ENCODE results near the gene ANXA6.

Gene ANXA6

DNA sequence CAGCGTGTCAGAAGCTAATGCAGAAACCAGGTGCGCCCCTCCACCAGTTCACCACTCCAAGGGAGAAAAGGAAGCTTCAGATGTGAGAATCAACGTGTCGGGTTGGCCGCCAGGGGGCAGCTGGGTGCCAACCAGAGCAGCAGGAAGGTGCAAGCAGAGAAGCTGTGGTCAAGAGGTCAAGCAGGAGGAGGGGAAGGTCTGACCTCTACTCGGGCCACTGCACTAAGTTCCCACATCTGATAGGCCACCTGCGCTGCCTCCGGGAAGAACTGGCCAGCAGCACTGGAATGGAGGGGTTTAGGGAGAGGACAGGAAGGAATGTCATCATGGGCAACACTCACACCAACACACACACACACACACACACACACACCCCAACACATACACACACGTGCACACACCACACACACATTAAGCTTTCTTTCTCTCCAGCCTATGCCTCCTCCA is 31.4 kb downstream of the ANXA6 start:
- peak; percentile 32 to 51 for DNase-seq

DNA sequence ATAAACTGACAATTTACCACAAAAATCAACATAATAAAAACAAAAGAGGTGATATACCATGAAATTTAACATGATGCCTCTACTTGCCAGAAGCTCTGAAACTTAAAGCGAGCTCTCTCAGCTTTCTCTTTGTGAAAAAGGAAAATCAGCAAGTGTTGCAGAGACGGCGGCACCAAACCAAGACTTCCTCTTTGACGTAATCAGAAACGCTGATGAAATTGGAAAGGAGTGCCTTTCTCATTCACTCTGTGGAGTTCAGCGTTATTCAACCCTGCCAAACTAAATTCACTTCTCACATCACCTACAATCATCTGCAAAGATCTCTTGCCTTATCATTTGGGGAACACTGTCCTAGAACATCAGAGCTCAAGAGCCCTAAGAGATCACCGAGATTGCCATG is 32.2 kb downstream of the ANXA6 start:
- peak; percentile 27 to 44 for DNase-seq

DNA sequence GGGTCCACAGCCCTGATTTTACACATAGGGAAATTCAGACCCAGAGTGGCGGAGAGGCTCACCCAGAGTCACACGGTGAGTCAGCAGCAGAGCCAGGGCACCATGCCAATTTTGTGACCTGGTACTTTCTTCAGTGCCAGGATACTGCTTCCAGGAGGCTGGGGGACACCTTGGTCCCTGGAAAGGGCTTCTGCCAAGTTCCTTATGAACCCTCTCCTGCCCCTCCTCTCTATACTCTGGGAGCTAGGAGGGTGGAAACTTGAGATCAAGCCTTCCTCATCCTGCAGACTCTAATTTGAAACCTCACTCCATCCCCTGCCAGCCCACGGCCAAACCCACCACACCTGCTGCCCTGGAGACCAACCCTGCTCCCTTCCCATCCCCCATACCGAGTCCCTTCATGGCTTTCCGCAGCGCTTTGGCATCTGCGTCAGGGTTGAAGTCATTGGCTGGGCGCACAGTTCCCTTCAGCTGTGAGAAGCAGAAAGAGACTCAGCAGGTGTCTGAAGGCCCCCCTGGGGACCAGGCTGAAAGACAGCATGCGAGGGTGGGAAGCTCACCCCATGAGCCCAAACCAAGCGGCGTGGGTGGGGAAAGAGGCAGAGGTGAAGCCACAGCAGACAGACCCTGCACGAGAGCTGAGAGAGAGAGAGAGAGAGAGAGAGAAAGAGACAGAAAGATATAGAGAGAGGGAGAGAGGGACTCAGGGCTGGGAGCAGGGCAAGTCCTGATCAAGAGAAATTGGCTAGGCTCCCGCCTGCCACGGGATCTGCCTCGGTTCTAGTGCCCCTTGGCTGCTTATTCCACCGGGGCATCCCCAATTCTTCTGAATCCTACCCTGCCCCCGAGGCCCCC is 33.5 kb downstream of the ANXA6 start:
- DNase-seq = no peak

DNA sequence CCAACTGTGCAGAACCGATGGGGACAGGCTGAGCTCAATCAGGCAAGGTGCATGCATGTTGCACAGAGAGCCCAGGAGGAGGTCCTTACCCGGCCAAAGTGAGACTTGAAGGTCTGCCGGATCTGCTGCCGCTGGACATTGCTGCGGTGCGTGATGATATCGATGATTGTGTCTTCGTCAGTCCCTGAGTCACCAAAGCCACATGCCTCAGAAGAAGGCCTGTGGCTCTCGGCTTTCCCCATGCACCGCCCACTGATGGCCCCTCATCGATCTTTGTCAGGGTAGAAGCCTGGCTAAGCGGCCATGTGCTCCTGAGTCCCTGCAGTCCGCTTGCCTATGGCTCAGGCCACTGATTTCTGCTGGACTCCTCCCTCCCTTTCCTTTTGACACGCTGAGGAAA is 34.8 kb downstream of the ANXA6 start:
- DNase-seq = no peak

DNA sequence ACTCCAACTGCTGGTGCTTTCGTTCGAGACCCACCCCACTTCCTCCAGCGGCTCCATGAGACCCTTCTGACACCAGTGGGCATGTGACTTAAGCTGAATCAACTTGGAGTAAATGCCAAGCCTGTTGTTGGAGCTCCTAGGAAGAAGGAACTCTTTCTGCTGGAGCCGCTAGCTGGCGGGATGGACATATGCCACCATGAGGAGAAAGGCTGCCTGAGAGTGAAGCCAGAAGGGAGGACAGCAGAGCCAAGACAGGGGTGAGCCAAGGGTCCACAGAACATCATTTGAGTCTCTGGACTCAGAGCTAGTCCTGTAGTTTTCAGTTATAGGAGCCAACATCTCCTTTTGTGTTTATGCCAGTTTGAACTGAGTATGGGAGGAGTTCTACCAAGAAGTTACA is 35.9 kb downstream of the ANXA6 start:
- no peak for DNase-seq

DNA sequence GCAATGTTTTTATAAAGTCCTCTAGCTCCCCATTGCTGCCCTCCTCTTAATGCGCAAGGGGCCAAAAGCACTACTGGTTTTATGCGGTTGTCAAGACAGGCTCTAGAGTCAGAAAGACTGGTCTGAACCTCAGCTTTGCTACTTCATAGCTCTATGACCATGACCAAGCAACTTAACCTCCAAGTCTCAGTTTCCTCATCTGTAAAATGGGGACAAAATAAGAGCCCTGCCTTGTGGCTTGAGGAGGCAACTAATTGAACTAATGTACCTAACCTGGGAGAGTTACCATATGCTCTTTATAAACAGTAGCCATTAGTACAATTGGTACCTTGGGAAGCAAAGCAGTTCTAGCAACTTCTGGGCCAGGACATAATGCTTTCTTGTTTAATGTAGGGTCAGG is 36.5 kb downstream of the ANXA6 start:
- no peak for DNase-seq

DNA sequence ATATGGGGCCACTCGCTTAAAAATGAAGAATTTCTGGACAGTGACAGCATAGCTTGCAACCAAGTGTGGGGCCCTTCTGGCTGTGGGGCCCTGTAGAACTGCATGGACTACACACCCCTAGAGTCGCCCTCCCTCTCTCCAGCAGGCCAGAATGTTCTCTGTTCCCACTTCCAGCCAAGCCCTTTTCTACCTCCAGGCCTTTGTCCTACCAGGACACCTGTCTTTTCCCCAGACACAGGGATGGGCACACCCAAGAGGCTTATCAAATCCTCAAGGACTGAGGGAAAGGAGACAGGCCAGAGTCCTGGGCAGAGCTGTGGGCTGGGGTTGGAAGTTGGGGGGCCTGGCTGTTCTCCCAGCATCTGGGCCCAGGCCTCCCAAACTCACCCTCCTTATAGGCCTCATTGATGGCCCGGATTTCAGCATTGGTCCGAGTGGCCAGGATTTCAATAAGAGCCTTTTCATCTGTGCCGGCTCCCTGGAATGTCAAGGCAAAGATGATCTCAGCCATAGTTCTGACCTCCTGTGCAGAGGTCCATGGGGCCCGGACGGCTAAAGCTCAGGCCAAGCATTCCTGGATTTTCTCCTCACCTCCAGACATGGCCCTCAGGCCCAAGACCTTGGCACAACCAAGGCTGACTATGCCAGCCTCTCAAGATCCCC is 38.5 kb downstream of the ANXA6 start:
- DNase-seq = no peak

DNA sequence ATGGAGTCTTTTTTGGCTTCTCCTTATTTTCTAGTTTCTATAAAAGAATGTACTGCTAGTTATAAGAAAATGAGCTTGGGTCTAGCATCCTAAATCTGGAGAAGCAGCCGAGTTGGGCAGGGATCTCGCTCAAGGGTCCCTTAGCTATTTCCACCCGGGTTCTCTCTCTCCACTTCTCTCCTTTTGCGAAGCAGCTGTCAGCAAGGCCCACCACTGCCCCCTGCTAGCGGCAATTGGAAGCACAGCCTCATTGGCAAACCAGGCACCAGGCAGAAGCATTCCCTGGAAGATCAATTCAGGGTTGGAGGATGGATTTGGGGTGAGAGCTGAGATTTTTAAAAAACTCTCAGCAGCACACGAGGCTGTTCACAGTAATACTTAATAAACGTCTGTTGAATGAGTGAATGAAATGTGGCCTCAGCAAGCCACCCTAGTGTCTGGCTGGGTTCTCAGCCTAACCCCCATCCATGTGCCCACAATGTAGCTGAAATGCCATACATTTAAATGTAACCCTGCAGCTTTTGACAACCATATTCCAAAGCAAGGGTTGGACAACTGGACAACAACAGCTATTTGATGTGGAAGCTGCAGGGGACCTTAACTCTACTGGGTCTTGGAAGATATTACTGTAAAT is 42.2 kb downstream of the ANXA6 start:
- peak; percentile 73 for DNase-seq

DNA sequence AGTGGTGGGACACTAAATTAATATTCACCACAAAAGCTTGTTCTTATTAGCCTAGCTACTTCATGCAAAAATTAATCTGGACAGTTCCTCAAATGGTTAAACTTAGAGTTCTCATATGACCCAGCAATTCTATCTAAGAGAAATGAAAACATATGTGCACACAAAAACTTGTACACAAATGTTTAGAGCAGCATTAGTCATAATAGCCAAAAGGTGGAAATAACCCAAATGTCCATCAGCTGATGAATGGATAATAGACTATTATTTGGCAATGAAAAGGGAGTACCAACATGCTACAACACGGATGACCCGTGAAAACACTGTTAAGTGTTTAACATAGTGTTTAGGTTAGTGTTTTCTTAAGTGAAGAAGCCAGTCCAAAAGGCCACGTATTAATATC is 43.9 kb downstream of the ANXA6 start:
- no peak for DNase-seq

DNA sequence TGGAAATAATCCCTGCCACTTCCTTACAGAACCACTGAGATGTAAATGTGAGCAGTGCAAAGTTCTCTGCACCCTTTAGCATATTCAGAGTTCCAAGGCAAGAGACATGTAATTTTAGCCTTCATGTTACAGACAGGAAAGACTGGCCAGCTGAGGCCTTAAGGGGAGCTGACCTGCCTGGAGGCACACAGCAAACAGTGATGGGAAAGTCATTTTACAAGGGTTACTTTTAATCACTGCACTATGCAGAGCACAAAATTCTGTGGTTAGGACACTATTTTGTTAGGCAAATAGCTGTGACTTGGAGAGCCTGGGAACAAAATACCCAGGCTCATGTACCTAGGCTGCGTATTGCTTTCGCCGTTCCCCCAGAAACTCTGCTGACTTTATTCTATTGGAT is 46.6 kb downstream of the ANXA6 start:
- DNase-seq = no peak

DNA sequence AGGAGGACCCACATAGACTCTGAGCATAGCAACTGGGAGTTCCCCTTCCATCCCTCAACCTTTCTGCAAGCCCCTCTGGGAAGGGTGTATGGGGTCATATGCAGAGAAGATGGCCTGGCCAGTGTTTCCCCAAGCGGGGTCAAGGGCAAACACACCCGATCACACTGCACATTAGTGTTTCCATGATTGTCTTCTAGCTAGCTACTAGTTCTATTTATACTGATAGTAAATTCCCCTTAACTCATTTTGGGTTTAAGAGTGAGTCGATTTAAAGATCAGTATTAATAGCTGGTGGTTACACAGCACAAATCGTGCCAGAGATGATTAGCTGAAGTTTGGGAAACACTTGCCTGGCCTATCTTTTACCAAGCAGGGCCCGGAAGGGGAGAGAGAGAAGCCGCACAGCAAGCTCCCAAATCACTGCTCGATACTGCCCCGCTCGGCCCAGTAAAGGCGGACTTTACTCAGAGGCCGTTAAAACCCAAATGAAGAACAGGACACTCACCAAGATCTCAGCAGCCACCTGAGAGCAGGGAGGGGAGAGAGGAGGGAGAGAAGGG is 47.4 kb downstream of the ANXA6 start:
- no peak for DNase-seq

DNA sequence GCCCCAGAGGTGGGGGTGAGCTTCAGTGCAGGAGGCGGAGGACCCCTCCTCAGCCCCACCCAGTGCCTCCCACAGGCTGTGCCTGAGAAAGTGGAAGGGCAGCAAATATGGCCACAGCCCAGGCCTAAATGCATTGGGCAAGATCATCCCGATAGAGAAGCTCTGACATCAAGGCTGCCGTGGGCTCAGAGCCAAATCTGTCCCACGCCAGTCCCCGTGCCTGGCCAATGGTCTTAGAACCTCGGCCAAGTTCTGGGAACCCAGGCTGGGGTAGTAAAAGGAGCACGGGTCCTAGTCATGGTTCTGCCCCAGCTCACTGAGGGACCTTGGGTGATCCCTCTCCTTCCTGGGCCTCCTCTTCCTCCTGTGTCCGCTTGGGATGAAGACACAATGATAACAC is 49.0 kb downstream of the ANXA6 start:
- DNase-seq = no peak

DNA sequence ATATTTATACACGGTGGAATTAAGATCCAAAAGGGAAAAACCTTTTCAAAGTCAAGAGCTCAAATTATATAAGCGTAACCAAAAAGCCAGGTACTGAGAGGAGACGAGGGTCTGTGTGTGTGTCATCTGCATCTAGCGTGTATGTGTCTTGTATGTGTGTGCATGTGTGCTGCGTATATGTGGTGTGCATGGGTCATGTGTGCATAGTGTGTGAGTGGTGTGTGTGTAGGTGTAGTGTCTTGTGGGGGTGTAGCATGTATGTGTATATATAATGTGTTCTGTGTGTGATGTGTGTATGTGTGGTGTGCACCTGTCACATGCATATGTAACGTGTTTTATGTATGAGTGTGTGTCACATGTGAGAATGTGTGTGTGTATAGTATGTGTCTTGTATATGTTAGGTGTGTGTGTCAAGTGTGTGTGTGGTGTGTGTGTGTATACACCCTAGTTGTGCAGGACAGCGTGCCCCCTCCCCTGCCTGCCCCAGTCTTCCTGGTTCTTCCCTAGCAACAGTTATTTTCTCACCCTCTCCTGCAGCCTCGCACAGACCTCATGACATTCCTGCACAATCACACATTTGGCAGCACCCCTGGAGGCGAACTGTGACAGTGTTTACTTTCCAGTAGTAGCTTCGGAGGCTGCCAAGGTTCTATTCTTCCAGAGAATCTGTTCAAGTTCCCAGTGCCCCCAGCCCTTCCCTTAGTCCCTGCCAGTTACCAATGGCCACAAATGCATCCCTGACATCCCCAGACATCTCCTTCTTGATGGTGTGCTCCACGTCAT is 49.6 kb downstream of the ANXA6 start:
- DNase-seq = no peak

DNA sequence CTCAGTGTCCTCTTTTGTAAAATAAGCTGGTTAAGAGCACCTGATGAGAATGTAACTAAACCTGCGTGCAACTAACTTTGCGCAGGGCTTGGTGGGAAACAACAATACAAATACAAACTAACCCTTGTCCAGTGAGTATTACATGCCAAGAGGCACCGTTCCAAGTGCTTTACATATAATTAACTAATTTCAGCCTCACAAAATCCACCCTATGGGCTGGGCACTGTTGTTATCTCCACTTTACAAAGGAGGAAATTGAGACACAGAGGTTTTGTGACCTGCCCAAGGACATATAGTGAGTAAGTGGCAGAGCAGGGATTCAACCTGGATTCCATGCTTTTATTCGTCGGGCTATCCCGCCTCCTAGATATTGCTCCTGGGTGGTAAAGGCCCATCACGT is 50.5 kb downstream of the ANXA6 start:
- DNase-seq = no peak

DNA sequence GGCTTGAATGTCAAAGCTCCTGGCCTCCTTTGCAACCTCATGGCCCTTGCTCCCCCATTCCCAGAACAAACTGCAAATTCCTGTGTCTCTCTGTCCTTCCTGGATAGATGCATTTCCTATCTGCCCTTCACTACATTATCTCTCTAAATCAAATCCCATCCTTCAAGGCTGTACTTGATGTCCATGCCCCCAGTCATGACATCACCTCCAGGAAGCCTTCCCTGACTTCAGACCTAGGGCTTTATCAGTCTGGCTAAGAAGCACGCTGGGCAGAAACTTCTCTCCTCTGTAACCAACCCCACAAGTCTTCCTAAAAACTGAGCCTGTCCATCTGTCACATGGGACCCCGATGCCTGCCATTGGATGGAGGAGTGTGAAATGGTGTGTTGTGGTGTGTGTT is 51.1 kb downstream of the ANXA6 start:
- DNase-seq = no peak

DNA sequence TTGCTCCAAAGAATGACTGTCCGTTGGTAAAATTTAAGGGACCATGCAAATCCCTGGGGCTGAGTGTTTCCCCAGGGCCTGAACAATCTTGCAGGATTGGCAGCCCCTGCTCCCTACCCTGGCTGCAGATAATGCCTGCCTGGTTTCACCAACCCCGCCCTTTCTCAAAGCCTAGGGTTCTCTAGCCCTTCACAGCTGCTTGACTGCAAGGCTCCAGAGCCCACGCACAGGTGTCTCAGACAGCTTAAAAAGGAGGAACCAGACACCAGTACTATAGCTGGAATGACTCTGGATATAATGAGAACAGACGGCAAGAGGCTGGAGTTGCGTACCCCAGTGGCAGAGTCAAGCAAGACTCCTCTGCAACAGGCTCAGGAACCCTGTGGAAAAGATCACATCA is 51.5 kb downstream of the ANXA6 start:
- no peak for DNase-seq

DNA sequence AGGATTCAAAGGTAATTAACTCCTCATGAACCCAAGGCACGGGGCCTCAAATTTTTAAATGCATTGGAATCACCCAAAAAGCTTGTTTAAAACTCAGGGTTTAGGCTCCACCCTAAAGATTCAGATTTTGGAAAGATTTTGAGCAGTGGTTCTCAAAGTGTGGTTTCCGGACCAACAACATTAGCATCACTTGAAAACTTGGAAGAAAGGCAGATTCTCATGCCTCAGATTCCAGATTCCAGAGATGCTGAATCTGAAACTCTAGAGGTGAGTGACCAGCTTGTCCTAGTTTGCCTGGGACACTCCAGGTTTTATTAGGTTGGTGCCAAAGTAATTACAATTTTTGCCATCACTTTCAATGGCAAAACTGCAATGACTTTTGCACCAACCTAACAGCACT is 52.0 kb downstream of the ANXA6 start:
- DNase-seq = no peak

DNA sequence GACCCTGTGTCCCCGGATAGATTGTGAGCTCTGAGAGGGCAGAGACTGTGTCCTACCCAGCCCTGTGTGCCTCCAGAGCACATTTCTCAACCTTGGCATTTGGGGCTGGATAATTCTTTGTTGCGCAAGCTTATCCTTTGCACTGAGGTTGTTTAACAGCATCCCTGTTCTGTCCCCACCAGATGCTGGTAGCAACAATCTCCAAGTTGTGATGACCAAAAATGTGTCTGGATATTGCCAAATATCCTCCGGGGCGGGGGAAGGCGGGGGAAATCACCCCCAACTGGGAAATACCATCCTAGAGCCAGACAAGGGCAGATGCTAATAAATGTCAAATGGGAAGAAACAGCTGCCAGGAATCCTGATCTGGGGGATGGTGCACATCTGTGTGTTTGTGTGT is 52.8 kb downstream of the ANXA6 start:
- DNase-seq = no peak

DNA sequence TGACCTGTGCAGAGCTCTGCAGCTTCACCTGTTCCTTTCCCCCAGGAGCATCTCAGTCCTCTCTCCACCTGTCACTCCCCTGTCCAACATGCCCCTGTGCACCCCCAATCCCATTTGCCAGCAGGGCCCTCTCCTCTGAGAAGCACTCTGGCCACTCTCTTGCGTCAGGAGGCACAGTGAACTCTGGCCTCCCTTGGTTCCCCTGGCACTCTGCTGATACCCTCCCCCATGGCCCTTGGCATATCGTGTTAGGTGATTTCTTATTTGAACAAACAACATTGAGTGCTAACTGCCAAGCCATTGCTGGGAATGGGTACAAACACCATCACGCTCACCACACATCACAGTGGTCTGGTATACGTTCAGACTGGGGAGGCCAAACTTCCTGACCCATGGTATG is 55.8 kb downstream of the ANXA6 start:
- no peak for DNase-seq

DNA sequence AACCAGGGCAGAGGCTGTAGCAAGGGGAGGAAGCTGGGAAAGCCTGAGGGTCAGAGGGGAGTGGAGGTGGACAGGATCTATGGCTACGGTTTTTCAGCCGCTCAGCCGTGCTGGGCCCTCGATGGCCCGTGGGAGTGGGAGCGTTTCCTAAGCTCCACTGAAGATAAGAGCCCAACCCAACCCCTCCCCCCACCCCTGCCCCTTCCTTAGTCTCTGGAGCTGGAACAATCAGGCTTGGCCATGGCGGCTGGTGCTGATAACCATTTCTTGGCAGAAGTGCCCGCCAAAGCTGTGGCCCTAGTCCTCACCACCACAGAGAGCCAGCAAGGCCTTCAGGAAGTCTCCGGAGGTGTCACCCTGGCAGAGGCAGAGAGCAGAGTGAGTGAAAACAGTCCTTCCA is 56.4 kb downstream of the ANXA6 start:
- DNase-seq = no peak

DNA sequence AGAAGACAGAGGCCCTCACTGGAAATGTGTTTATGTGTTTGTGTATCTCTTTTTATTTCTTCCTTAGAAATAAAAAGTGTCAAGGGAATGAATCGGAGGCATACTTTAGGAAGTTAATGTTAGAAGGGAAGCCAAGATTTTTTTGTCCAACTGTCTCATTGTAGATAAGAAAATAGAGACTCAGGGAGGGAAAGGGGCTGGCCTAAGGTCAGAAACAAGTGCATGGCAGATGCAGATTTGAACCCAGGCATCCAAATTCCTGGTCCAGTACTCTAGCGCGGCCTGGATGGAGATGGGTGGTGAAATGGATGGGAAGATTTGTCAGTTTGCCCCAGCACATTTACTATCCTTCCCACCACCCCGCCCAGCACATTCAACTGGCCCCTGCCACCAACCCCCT is 56.9 kb downstream of the ANXA6 start:
- DNase-seq = no peak

DNA sequence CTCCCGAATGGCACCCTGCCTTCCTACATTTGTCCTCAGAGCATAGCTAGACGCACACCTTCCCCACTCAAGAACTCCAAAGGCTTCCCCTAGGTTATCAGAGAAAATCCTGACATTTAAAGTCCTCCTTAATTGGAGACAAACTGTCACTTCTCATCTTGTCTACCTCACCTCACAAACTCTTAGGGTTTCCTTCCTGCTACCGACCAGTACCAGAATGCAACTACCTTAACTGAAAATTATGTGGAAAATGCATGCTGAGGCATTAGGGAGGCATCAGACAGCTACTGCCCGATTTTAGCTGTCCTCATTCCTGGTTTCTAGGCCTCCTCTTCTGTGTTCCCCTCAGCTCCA is 58.8 kb downstream of the ANXA6 start:
- DNase-seq = peak; percentile 16 to 33
